Kidney (tissue), 14 donors: Measurements from ENCODE around the gene ATG16L2. TPM values are rescaled to one million over a fixed set of nuclear protein-coding genes. Genes with fewer than 3 reads are reported as not detected.
A peak's percentile ranks its signal among the peaks of the same experiment; 100 is the strongest.

Experiments used
- DNase-seq, 5 donors: peaks; one replicate each; pipeline ENCODE4 v3.0.0-alpha.2; 2013 to 2020
- FAIRE-seq: peaks from 2 replicates; lab custom pipeline; 2012; peaks lifted over from hg19 to GRCh38; lab: Jason Lieb, UNC
- H3K27ac ChIP-seq, 2 donors: one replicate each; pipeline ENCODE4 v1.7.0; 2013; ENCODE audit warnings: low read depth in 2 of 2, low read length in 2 of 2, inconsistent platforms in 1 of 2
- H3K27me3 ChIP-seq: one replicate; pipeline ENCODE4 v1.7.1; 2013; ENCODE audit warnings: low read length, inconsistent platforms; ENCODE audit not compliant: control insufficient read depth, insufficient read depth
- H3K36me3 ChIP-seq, 3 donors: one replicate each; pipeline versions ENCODE4 v1.7.0 to v1.7.1; 2013; ENCODE audit warnings: low read length in 3 of 3, control low read depth in 1 of 3, inconsistent platforms in 1 of 3; ENCODE audit not compliant: insufficient read depth in 3 of 3, control insufficient read depth in 2 of 3
- H3K4me1 ChIP-seq, 3 donors: one replicate each; pipeline versions ENCODE4 v1.7.0 to v1.7.1; 2013; ENCODE audit warnings: low read length in 3 of 3, inconsistent platforms in 1 of 3, low read depth in 1 of 3; ENCODE audit not compliant: control insufficient read depth in 2 of 3, insufficient read depth in 2 of 3
- H3K4me3 ChIP-seq, 3 donors: one replicate each; pipeline versions ENCODE4 v1.7.0 to v1.8.1; 2013; ENCODE audit warnings: low read length in 3 of 3, control low read depth in 1 of 3, inconsistent platforms in 1 of 3
- H3K9ac ChIP-seq, 3 donors: one replicate each; pipeline versions ENCODE4 v1.7.0 to v1.7.1; 2013; ENCODE audit warnings: low read length in 3 of 3, control low read depth in 1 of 3, inconsistent platforms in 1 of 3
- H3K9me3 ChIP-seq, 3 donors: one replicate each; pipeline versions ENCODE4 v1.7.0 to v1.7.1; 2013; ENCODE audit warnings: low read length in 3 of 3, control low read depth in 1 of 3, inconsistent platforms in 1 of 3; ENCODE audit not compliant: control insufficient read depth in 2 of 3, insufficient read depth in 1 of 3
- intact Hi-C: fragments of 100-400 bp; cut with DNase I; formaldehyde crosslinking; loops from one replicate; pipeline ENCODE4 v1.11.1; 2022
- polyA plus RNA-seq: library from polyadenylated mRNA; stranded (reverse); fragments of 350-450 nt; fragmentation: Illumina TruSeq; extraction: RNeasy Lipid Tissue Mini Kit (QIAGEN cat#74804); gene quantifications from one replicate; pipeline ENCODE4 v1.2.3, GENCODE V29; 2014; ENCODE audit warnings: low read depth, low replicate concordance; ENCODE audit not compliant: insufficient read depth
- total RNA-seq: library from RNA; stranded (reverse); fragmentation: NEBNext Ultra II Directional; extraction: Animal tissue kit (Norgen Biotek cat#: 25700); gene quantifications from one replicate; pipeline ENCODE4 v1.2.1, GENCODE V29; 2021
- TF ChIP-seq, protein P1 (sequence below): IDR thresholded peaks from 3 replicates; pipeline ENCODE4 v1.5.1; 2012; ENCODE audit warnings: mild to moderate bottlenecking, moderate library complexity, borderline replicate concordance; ENCODE audit not compliant: insufficient read depth; ENCODE audit errors: extremely low read depth
- donor health status: control.
- donor health status: control.
- donor health status: control.
- donor health status: control.
- donor health status: control.
- donor health status: DM: yes; HTN: yes; CAD: no.
- donor health status: Normal renal cell carcinoma (clear cell type).

ATG16L2 gene
- total and polyA plus RNA-seq, 2 donors from 2014 or later: 16.1 to 38.6 TPM

DNA sequence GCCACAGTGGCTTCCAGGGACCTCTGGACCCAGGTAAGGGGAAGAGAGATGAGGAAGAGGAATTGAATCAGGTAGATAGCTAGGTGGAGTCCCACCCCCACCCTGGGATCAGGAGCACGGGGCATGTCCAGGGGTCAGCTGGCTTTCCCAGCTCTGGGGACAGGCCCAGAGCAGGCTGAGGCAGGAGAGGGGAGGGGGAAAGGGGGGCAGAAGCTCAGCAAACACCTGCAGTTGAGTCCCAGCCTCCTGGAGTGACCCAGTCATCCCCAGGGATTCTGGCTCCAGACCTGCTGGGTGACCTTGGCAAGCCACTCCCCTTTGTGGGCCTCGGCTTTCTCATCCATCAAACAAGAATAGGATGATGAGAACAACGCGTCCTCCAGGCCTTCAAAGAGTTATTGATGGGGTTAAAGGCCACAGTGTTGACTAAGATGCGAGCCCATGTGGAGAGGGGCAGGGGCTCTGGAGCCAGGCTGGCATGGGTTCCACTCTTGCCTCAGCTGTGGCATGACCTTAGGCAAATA, 36.4 kb upstream of the ATG16L2 start:
- Histone ChIP-seq H3K9ac (peak overlapping the region in 1 of 3 donors; percentile 22), H3K27me3 (no peaks in the 10 kb centered on the region), H3K36me3 (no peaks in the 10 kb centered on the region), H3K4me3 (no peak overlapping the region), H3K4me1 (peaks cover 4 to 65% (median 29%) of the 10 kb centered on the region in 3 donors), H3K9me3 (no peaks in the 10 kb centered on the region), H3K27ac (peak overlapping the region; percentile 48 to 61)
- DNase-seq: no peak
- intact Hi-C loops: no loop called here
- FAIRE-seq: no peak
- TF ChIP-seq, protein P1, sequence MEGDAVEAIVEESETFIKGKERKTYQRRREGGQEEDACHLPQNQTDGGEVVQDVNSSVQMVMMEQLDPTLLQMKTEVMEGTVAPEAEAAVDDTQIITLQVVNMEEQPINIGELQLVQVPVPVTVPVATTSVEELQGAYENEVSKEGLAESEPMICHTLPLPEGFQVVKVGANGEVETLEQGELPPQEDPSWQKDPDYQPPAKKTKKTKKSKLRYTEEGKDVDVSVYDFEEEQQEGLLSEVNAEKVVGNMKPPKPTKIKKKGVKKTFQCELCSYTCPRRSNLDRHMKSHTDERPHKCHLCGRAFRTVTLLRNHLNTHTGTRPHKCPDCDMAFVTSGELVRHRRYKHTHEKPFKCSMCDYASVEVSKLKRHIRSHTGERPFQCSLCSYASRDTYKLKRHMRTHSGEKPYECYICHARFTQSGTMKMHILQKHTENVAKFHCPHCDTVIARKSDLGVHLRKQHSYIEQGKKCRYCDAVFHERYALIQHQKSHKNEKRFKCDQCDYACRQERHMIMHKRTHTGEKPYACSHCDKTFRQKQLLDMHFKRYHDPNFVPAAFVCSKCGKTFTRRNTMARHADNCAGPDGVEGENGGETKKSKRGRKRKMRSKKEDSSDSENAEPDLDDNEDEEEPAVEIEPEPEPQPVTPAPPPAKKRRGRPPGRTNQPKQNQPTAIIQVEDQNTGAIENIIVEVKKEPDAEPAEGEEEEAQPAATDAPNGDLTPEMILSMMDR: no peak

DNA sequence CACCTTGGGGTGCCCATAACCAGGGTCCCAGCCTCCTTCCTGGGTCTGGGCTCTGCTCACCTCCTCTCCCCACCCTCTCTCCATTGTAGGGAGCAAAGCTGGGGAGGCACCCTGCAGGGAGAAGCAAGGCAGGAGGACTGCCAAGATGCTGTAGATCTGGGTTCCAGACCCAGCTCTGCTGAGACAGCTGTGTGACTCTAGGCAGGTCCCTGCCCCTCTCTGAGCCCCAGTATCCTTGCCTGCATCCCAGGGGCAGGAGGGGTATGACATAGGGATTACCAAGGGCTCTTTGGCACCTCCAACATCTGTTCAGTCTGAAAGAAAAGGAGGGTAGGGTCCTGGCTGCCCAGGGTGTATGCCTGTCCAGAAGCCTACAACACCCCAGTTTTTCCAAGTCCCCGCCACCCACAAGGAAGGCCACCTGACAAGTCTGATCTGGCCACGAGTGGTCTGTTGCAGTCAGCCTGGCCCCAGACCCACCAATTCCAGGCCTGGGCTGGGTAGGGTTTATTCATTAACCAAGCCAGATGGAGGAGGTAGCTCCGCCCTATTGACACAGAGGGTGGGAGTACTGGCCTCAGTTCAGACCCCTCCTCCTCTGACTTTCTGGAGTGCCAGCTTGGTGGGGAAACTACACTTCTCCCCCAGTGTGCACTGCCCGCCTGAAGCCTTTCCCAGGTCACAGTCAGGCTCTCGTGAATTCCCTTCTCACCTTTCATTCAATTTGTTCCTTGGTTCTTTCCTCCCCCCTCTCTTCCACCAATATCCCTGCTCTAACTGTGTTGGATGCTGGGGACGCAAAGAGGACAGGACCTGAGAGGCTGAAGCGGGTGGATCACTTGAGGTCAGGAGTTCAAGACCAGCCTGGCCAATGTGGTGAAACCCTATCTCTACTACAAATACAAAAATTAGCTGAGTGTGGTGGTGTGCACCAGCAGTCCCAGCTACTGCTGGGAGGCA, 35.4 kb upstream of the ATG16L2 start:
- intact Hi-C loops: no loop called here
- peak overlapping the region; percentile 57 to 67 for H3K27ac ChIP-seq
- peaks cover 0 to 62% (median 25%) of the 10 kb centered on the region in 3 donors for H3K4me1 ChIP-seq
- TF ChIP-seq, protein P1: no peak
- H3K4me3 ChIP-seq: no peak overlapping the region
- H3K27me3 ChIP-seq: no peaks in the 10 kb centered on the region
- no peak for FAIRE-seq
- H3K9me3 ChIP-seq: no peaks in the 10 kb centered on the region
- peak overlapping the region in 1 of 3 donors; percentile 28 for H3K9ac ChIP-seq
- H3K36me3 ChIP-seq: no peaks in the 10 kb centered on the region
- DNase-seq: peak in 4 of 5 donors; percentile 77 to 86 (median 79)

DNA sequence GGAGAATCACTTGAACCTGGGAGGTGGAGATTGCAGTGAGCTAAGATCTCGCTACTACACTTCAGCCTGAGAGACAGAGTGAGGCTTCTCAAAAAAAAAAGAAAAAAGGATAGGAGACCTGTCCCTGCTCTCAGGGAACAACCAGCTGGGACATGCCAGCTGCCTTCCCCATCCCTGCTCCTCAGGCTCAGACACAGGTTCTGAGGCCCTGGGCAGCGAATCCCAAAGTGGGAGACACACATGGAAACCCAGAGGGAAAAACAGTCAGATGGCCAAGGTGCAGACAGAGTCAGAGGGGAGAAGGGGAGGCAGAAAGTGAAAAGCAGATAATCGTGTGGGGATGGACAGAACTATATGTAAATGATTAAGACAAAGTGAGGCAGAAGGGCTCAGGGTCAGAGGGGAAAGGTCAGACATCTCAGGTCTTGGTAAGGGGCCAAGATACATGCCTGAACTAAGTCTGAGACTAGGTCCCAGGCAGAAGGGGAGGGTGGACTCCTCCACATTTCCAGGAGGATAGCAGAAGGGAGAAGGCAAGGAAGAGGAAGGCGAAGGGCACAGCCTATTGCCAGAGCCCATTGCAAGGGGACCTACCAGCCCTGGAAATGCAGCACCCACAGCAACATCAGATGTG, 34.6 kb upstream of the ATG16L2 start:
- peak overlapping the region in 1 of 3 donors; percentile 72 for H3K9ac ChIP-seq
- intact Hi-C loops: loop anchor here (10.0 kb wide), 1 partner anchor 45 kb away; no protein-coding TSS in a partner anchor
- FAIRE-seq (no peak), DNase-seq (no peak)
- H3K4me3 ChIP-seq: peak overlapping the region in 1 of 3 donors; percentile 12
- peaks cover 0 to 58% (median 21%) of the 10 kb centered on the region in 3 donors for H3K4me1 ChIP-seq
- no peaks in the 10 kb centered on the region for H3K9me3 ChIP-seq
- H3K27ac ChIP-seq: peak overlapping the region; percentile 2 to 38
- H3K27me3 ChIP-seq: no peaks in the 10 kb centered on the region
- TF ChIP-seq, protein P1: no peak
- no peaks in the 10 kb centered on the region for H3K36me3 ChIP-seq
